GM18868 (cell line): ENCODE measurements around the gene ALDH3B2.
"Not testable (repeated sequence)": the region's sequence is repeated elsewhere in the genome, so short reads cannot be mapped to it uniquely, and the experiment has no call there.

ENCODE experiments used
- ATAC-seq: cut with Tn5 transposase; IDR thresholded peaks from one replicate; pipeline ENCODE4 v1.9.1; 2021; ENCODE audit warnings: mild to moderate bottlenecking, moderate library complexity; ENCODE audit not compliant: unreplicated experiment

ALDH3B2 gene, protein sequence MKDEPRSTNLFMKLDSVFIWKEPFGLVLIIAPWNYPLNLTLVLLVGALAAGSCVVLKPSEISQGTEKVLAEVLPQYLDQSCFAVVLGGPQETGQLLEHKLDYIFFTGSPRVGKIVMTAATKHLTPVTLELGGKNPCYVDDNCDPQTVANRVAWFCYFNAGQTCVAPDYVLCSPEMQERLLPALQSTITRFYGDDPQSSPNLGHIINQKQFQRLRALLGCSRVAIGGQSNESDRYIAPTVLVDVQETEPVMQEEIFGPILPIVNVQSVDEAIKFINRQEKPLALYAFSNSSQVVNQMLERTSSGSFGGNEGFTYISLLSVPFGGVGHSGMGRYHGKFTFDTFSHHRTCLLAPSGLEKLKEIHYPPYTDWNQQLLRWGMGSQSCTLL

DNA sequence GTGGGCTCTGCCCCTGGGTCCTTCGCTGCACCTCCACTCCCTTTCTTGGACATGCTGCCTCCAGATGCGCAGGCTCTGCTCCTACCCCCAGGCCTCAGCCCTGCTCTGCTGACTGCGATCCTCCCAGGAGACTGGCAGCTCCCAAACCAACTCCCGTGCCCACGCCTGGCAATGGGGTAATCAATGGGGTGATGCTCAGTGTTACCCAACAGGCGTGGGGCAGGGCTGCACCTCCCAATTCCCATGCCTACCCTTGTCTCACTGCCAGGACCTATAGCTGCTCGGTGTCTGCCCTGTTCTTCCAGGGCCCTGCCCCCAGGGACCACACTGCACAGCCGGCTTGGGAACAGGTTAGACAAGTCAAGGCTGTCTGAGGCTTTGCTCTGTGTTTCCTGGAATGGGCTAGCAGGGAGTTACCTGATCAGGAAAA lies at the start of gene ALDH3B2:
Gene ALDH3B2, minus strand, starts transcription at position 182 of the 430 bp plus-strand sequence. CDS start 7,688 bp downstream, outside the sequence.
- no peak for ATAC-seq

DNA sequence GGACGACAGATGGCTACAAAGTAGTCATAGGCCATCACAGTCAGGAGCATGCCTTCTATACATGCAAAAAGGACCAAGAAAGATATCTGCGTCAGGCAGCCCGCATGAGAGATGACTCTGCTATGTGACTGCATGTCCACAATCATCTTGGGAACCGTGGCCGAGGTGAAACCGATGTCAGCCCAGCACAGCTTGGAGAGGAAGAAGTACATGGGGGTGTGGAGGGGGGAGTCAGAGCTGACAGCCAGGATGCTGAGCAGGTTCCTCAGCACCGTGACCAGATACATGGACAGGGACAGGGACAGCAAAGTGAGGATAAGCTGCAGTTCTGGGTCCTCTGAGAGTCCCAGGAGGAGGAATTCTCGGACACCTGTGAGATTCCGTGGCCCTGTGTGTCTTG lies 48.6 kb upstream of the ALDH3B2 start:
- ATAC-seq = not testable (repeated sequence)

DNA sequence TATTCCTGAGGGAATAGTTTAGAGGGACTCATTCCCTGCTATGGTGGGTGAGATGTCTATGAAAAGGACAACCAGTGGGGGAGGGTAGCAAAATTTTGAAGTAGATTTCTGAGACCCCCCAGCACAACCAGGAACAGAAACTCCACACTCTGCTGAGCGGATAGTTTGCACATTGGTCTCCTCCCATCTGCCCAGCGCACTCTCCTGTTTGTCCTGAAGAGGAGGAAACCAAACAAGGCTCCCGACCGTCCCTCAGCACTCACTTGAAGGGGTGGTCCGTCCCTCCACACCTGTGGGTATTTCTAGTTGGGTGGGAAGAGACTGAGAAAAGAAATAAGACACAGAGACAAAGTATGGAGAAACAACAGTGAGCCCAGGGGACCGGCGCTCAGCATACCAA lies 41.8 kb upstream of the ALDH3B2 start:
- ATAC-seq = not testable (repeated sequence)

DNA sequence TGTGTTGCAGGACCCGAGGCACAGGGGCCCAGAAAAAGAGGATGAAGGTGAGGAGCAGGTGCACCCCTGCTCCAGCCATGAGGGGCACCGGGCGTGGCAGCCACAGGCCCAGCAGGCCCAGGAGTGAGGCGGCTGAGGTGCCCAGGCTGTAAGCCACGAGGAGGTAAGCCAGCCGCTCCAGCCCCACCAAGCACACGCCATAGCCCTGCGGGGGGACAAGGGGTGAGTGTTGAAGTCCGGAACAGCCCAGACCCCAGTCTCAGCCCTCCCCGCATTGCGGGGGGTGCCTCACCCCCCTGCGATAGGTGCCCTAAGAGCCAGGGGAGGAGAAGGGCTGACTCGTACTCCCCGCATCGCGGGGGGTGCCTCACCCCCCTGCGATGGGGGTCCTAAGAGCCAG lies 41.4 kb upstream of the ALDH3B2 start:
- not testable (repeated sequence) for ATAC-seq

DNA sequence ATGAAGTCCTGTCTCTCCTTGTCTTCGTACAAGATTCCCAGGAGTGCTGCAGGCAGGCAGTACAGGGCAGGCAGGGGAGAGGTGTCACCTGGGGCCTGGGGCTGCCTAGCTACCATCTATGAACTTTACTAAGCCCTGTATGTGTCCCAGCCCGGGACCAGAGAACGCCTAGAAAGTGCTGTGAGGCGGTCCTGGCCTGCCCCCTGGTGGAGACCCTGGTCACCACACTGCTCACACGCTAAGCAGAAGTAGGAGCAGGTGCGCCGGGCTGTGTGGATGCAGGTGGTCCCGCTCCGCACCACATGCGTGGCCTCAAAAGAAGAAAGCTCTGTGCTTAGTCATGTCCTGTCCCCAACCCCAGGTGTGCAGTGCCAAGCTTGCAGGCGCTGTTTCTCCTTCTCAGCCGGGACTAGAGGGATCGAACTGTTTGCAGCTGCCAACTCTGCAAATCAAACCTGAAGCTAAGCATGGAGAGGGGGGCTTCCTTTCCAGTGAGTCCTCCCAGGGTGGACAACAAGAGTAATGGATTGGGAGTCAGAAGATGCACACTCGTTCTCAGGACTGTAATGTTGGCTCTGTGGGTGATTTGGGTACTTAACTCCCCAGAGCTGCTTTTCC lies 39.6 kb upstream of the ALDH3B2 start:
- ATAC-seq = not testable (repeated sequence)

DNA sequence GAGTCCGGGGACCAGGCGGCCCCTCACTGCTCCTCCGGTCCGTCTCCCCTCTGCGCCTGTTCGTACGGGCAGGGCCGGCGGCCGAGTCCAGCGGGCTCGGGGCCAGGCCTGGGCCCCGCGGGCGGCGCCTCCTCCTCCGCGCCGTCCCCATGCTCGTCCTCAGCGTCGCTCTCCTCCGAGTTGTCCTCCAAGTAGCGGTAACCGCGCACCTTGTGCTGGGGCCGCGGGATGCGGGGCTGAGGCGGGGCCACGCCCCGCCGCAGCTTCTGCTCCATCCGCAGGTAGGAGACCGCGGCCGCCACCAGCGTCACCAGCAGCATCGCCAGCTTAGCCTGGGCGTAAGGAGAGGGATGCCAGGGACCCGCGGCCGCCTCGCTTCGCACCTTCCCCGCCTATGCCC lies 37.3 kb upstream of the ALDH3B2 start:
- not testable (repeated sequence) for ATAC-seq

DNA sequence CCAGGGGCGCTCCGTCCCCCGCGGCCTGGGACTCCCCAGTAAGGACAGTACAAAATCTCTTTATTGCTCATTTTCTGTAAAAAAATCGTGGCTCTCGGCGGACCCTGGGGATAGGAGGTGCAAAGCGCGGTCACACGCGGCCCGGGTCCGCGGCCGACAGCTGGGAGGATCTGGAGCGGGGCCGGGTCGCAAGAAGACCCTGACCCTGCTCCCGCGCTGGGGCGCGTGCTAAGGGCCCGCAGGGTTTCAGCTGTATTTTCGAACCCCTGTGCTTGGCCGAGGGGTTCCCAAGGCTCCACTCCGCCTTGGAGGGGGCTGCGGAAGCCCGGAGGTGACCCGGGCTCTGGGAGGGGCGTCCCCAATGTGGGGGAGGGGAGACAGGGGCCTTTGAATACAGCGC lies 36.8 kb upstream of the ALDH3B2 start:
- not testable (repeated sequence) for ATAC-seq

DNA sequence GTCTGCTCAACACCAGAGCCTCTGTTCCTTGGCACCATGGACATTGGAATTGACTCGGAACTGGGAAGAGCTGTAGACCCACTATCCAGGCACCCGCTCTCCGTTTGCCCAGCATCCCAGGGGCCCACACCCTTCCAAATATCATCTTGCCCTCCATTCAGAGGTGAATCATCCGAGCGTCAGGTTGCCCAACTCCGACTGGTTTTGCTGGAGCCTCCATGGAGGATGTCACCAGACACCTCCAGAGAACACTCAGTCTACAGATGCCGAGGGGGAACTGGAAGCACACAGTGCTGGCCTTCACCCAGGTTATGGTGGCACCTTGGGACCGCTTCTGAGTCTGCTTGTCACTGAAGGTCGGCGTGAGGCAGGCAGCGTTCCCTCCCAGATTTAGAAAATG lies 35.4 kb upstream of the ALDH3B2 start:
- not testable (repeated sequence) for ATAC-seq

DNA sequence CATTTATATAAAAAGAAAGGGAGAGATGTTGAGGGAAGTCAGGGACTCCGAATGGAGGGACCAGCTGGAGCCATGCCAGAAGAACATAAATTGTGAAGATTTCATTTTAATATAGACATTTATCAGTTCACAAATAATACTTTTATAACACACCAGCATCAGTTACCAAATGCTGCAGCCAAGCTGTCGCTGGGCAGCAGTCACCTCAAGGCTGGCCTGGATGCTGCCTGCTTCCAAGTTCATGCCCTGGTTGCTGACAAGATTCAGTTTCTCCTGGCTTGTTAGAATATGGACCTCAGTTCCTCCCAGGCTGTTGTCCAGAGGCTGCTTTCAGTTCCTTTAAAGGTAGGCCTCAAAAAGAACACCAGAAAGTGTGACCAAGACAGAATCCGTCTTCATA lies 30.8 kb upstream of the ALDH3B2 start:
- no peak for ATAC-seq

DNA sequence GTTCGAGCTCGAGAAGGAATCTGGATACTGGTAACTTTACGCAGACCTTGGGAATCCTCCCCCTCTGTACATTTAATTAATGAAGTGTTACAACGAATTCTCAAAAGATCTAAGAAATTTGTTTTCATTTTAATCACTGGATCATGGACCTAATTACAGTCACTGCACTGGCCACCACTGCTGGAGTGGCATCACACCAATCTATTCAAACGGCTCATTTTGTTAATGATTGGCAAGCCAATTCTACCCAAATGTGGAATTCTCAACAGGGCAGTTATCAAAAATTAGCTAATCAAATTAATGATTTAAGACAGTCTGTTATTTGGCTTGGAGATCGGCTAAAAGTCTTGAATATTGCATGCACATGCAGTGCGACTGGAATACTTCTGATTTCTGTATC lies 30.1 kb upstream of the ALDH3B2 start:
- no peak for ATAC-seq

DNA sequence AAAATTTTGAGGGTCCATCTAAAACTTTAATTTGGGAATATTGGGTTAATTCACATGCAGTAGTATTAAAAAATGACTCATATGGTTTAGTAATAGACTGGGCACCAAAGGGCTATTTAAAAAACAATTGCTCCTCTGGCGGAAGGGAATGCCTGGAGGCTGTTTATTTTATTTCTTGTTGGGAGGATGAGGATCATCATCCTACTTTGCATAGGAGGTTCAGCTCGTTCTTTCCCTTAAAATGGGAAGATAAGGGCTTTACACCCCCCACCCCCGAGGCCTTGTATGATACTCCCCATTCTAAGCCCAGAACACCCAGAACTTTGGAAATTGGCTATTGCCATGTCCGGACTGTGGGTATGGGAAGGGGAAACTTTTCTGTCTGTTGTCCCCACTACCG lies 29.3 kb upstream of the ALDH3B2 start:
- not testable (repeated sequence) for ATAC-seq

DNA sequence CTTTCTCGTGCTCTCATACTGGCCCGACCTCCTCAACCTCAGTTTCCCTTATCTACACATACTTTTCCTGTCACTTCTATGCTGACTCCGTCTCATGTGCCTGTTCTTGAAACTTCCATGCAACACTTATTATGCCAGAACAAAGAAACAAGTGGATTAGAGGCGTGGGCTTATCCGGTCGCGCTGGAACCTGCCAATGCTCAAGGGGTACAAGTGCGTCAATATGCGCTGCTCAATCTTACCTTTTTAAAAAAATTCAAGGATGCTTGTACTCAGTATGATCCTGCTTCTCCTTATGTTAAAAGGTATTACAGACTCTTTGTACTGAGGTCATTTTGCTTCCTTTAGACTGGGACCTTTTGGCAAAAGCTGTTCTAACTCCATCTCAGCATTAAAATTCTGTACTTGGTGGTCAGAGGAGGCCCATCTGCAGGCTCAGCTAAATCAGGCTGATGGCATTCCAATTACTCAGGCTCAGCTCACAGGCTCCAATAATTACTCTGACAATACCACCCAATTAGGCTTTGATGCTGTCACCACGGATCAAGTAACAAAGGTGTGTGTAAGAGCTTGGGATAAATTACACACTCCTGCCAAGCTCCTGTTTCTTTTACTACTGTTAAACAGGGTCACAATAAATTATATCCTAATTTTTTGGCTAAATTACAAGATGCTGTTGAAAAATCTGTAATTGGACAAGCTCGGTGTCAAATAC lies 26.3 kb upstream of the ALDH3B2 start:
- ATAC-seq = no peak

DNA sequence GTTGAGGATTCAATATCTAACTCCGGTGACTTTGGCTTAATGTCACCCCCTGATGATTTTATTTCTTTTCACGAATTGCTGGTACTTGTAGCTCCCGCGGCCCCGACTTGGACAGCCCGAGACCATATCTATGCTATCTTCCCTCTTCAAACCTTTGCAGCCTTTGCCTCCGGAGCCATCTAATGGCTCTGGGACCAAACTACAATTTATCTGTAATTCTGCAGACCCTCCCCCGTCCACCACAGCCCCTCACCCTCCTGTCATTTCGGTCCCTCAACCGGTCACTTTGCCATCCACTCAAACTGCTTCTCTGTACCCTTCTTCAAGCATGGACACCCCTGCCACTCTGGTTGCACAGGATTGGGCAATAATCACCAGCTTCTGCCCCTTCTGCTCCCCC lies 25.7 kb upstream of the ALDH3B2 start:
- ATAC-seq = no peak

DNA sequence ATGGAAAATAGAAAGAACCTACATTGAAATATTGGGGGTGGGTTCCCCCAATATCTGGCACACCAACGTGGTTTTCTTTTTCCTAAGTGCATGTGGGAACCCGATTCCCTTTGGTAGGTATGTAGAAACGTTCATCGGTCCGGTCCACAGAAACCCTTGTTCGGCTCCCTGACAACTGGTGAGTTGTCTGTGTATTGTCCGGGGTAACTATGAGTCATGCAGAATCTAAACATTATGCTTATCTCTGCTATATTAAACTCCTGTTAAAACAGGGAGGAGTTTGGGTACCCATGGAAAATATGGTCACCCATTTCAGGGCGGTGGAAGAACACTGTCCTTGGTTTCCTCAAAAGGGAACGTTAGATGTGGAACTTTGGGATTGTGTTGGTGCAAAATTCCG lies 25.1 kb upstream of the ALDH3B2 start:
- no peak for ATAC-seq

DNA sequence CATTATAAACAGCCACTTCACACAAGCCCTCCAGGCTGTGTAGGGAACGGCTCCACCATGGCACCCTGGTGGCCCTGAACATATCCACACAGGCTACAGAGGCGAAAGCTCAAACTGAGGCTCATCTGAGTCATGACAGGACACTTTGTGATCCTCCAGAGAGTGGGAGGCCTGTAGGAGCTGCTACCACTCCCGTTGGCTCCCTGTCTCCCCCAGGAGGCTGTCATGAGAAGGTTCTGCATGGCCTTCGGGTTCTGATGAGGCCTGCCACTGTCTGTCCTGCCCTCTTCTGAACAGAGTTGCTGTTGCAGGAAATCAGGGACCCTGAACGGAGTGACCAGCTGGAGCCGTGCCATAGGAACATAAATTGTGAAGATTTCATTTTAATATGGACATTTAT lies 23.8 kb upstream of the ALDH3B2 start:
- no peak for ATAC-seq

DNA sequence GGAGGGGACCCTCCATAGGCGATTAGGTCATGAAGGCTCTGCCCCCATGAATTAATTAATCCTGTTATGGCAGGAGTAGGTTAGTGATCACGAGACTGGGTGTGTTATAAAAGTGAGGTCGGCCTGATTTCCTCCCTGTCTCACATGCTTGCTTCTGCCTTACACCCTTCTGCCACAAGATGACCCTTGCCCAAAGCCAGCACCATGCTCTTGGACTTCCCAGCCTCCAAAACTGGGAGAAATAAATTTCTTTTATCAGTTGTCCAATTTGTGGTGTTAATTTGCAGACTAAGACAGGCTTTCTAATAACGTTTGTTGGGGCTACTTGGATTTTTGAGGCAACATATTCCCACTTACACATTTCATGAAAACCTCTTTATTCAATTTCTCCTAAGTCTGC lies 23.4 kb upstream of the ALDH3B2 start:
- ATAC-seq = no peak

DNA sequence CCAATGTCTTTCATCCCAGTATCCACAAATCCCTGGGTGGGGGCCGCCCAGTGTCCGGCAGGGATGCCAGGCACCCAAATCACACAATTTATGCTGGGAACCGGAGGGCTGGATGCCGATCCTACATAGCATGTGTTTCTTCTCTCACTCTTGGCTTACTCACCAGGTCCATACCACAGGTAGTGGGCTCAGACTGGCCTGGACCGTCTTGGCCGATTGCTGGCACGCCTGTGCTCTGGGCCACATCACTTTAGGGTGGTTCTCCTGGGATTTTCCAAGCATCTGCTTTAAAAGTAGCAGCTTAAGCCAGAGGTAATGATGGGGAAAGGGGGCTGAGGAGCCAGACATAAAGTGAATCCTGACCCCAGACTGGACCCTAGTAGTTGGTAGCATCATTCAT lies 22.6 kb upstream of the ALDH3B2 start:
- ATAC-seq = no peak

DNA sequence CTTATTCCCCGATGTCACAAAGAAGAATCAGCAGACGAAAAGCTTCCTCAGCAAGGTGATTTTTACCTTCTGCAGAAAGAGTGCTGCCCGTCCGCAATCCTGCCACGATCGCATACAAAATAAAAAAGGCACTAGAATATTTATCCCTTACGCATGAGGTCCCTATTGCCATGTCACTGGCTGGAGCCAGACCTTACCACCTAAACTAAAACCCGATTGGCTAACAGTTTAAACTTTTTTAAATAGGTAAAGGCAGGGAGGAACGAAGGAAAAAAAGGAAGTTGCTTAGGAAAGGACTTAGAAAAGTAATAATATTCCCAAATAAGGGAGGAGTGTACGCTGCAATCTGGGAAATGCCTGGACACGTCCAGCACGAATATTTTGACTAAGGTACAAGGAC lies 21.2 kb upstream of the ALDH3B2 start:
- no peak for ATAC-seq

DNA sequence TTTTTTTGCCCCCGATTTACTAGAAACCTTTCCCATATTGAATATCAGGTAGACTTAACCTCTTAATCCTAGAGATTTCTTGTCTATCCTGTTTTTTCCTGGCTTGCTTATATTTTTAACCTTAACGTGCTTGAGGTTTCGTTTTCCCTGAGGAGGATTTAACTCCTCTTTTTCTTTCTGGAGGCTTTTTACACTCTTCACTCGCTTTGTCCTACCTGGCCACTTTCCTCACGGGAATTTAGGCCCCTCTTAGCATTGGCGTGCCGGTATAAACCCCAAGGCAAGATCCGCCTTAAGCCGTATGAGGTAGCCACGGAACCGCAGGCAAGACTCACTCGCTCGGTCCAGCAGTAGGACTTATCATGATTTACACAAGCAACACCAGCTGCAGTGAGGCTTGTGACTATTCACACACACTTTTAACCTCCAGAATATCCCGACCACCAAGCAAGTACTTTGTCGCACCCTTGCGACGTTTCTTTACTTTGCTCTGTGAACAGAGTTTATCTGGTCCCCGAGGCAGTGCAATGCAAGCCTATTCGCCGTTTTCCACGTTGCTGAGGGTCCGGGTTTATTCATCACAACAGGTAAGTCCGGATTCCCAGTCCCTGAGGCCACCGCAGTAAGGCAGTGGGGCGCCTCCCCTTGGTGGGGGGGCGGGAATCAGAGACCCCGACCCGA lies 20.6 kb upstream of the ALDH3B2 start:
- no peak for ATAC-seq

DNA sequence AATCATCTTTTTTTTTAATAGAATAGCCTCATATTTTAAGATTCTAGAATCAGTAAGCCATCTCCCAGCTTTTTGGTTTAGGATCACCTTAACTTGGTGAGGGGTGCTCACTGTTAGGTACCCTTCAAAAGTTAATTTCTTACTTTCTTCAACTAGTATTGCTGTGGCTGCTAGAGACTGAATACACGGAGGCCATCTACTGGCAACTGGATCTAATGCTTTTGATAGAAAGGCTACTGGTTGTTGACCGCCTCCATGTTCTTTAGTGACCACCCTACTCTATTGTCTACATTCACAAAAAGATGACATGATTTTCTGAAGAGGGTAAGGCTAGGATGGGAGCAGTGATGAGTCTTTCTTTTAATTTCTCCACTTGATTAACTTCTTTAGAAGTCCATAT lies 16.7 kb upstream of the ALDH3B2 start:
- ATAC-seq = no peak

DNA sequence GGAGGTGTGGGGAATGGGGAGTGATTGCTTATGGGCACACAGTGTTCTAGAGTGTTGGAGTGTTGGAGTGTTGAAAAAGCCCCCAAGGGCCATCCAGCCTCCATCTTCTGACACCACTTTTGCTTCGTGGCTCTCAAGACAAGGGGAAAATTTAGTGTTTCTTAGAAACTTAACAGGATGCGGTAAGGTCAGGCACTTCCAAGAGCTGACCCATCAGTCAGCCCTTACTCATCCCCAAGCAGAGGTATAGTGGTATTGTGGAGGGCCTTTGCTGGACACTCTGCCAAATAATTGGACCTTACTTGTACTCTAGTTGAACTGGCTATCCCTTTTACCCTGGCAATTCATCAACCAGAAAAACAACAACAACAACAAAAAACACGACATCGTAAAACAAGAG lies 14.8 kb upstream of the ALDH3B2 start:
- ATAC-seq = no peak
